WERI-Rb-1 (cell line): ENCODE results near the gene HOXC4.

Experiments
- DNase-seq: peaks from one replicate; pipeline ENCODE4 v3.0.0-alpha.2; 2020
- H3K27ac ChIP-seq: fragments of 250-450 bp; sonication (Bioruptor Pico); 2 replicates; pipeline ENCODE4 v1.5.1; 2020; ENCODE audit warnings: mild to moderate bottlenecking, moderate library complexity
- H3K27me3 ChIP-seq: fragments of 250-450 bp; sonication (Bioruptor Pico); 2 replicates; pipeline ENCODE4 v1.5.1; 2021; ENCODE audit warnings: mild to moderate bottlenecking, low read depth, moderate library complexity; ENCODE audit not compliant: insufficient read depth, severe bottlenecking
- H3K36me3 ChIP-seq: fragments of 250-450 bp; sonication (Bioruptor Pico); 2 replicates; pipeline ENCODE4 v1.5.1; 2020; ENCODE audit warnings: mild to moderate bottlenecking, moderate library complexity
- H3K4me3 ChIP-seq: 2 replicates; pipeline ENCODE4 v1.5.1; 2011; ENCODE audit warnings: low read depth, mild to moderate bottlenecking, control low read depth, low read length
- H3K9me3 ChIP-seq: fragments of 250-450 bp; sonication (Bioruptor Pico); 2 replicates; pipeline ENCODE4 v1.5.1; 2021; ENCODE audit warnings: mild to moderate bottlenecking, moderate library complexity; ENCODE audit not compliant: severe bottlenecking
- TF ChIP-seq, protein P1 (sequence below): IDR thresholded peaks from 2 replicates; pipeline ENCODE4 v1.5.1; 2011; ENCODE audit warnings: low read depth, mild to moderate bottlenecking, control low read depth, inconsistent platforms, low read length

The HOXC4 gene

DNA sequence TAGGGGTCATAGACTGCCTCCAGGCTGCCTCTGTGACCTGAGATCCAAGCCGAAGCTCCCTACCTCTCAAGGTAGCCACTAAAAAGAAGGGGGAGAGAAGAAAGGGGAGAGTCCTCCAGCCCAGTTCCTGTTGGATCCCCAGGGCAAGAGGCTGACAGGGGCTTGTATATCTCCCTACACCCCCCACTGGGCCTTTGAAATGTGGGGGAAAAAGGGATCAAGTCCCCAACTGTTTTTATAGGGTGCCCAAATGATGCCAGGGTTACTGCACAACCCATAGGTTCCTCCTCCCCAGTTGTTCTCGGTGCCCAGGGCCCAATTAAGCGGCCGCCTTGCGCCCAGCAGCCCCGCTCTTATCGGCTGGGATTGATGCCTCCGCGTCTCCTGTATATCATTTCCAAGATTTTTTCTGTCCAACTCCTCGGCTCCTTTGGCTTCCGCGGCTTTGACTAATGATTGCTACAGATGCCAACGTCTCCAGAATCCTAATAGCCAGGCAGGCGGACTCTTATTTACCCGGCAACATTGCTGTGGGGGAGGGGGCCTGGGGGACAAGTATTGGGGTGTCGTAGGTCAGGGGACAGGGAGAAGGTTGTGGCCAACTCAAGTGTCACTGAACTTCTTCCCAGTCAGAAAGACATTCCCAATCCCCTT lies 7.6 kb upstream of the HOXC4 start:
- no peak overlapping the region for H3K27ac ChIP-seq
- no peak overlapping the region for H3K4me3 ChIP-seq
- H3K36me3 ChIP-seq = peaks cover 9% of the 10 kb centered on the region
- no peaks in the 10 kb centered on the region for H3K27me3 ChIP-seq
- no peak for DNase-seq
- TF ChIP-seq, protein P1, sequence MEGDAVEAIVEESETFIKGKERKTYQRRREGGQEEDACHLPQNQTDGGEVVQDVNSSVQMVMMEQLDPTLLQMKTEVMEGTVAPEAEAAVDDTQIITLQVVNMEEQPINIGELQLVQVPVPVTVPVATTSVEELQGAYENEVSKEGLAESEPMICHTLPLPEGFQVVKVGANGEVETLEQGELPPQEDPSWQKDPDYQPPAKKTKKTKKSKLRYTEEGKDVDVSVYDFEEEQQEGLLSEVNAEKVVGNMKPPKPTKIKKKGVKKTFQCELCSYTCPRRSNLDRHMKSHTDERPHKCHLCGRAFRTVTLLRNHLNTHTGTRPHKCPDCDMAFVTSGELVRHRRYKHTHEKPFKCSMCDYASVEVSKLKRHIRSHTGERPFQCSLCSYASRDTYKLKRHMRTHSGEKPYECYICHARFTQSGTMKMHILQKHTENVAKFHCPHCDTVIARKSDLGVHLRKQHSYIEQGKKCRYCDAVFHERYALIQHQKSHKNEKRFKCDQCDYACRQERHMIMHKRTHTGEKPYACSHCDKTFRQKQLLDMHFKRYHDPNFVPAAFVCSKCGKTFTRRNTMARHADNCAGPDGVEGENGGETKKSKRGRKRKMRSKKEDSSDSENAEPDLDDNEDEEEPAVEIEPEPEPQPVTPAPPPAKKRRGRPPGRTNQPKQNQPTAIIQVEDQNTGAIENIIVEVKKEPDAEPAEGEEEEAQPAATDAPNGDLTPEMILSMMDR = no peak
- no peaks in the 10 kb centered on the region for H3K9me3 ChIP-seq

DNA sequence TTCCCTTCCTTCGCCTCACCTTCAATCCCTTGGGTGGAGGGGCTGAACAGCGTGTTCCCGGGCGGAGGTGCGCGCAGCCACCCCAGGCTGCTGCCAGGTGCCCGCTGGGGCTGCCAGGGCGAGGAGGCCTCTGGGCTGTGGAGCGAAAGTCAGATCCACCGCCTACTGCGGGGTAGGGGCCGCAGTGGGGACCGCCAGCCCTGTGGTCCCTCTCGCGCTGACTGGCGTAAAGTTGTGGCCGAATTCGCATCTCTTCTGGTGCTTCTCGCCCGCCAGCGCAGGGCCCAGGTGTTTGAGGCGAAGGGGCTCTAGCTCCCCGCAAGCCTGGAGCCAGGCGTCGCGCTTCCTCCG lies 6.9 kb upstream of the HOXC4 start:
- Histone ChIP-seq H3K27me3 (no peaks in the 10 kb centered on the region), H3K4me3 (no peak overlapping the region), H3K27ac (no peak overlapping the region), H3K9me3 (no peaks in the 10 kb centered on the region), H3K36me3 (peaks cover 9% of the 10 kb centered on the region)
- no peak for DNase-seq
- TF ChIP-seq, protein P1 = no peak

DNA sequence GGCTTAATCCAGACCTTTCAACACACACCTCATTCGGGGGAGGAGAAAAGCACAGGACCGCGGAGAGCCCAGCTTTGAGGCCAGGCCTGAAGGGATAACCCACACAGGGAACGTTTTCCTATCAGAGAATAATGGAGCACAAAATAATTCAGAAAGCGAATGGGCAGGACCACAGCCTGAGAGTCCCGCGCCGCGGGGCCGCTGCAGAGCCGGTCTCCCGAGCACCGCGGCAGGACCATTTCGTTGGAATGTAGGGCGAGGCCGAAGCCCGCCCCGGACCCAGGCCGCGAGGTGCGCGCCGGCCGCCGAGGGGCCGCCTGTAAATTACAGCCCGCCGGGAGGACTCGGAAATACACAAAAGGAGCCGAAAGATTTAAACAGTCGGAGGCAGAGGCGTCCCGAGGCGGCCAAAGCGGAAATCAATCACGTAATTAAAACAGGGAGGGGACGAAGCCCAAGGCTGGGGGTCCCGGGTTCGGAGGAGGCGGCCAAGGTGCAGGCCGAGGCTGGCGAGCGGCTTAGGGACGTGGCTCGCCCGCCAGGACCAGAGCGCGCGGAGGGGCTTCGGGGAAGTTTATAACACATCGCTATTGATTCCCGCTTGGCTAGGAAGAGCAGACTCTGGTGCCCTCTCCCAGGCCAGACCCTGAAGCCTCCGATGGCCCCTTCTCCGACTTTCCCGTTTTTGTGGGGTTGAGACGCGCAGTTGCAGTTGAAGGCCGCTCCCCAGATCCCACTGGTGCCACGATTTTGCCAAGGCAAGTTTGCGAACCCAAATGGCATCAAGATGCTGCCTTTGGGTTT lies 6.3 kb upstream of the HOXC4 start:
- TF ChIP-seq, protein P1 = no peak
- H3K27me3 ChIP-seq = no peaks in the 10 kb centered on the region
- DNase-seq = no peak
- H3K9me3 ChIP-seq = no peaks in the 10 kb centered on the region
- no peak overlapping the region; the same call in 1 of the 2 replicates for H3K27ac ChIP-seq
- H3K4me3 ChIP-seq = no peak overlapping the region
- peaks cover 9% of the 10 kb centered on the region for H3K36me3 ChIP-seq

DNA sequence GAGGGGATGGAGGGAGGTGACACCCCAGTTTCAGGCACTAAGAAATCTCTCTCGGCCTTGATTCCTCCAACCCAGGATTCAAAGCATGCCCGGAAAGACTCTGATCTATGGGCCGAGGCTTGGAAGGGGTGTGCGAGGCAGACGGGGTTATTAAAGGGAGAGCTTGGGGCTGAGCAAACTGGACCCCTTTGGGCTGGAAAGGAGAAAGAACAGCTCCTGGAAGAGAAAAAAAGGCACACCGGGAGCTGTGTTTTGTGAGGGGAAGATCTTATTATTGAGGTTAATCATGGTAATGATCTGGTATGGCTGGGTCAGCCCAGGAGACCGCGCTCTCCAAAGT lies 5.7 kb upstream of the HOXC4 start:
- no peak for DNase-seq
- Histone ChIP-seq H3K4me3 (no peak overlapping the region), H3K27me3 (no peaks in the 10 kb centered on the region), H3K9me3 (no peaks in the 10 kb centered on the region), H3K36me3 (peaks cover 9% of the 10 kb centered on the region), H3K27ac (no peak overlapping the region; the same call in 1 of the 2 replicates)
- TF ChIP-seq, protein P1 = no peak

DNA sequence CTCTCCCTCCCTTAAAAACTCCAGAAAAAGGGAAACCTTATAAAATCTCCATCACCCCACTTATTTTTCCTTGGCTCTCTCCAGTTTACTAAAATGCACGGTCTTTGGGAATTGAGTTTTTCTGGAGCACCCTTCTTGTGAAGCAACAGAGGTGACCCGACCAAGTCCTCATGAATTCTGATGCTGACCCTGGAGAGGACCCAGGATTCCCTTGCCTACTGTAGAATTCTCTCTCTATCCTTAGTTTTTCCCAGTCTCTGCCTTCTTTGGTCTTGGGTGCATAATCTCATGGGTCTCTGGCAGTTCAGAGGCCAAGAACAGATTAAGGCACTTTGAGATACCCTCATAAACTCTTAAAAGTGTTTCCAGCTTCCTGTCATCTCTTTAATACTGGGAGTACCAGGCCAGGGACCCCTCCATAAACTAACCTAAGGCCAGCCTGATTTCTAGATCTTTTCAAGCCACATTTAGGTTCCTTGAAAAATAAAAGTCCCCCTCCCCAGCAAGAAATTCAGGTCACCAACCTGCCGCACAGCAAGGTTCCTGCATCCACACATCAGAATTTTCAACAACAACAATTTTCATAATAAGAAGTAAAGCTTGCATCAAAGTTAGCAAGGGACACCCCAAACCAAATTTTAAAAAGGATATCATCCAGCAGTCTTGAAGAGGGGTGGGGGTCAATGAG lies 5.1 kb upstream of the HOXC4 start:
- Histone ChIP-seq H3K4me3 (no peak overlapping the region), H3K27me3 (no peaks in the 10 kb centered on the region), H3K9me3 (no peaks in the 10 kb centered on the region), H3K27ac (no peak overlapping the region; the same call in 1 of the 2 replicates), H3K36me3 (peaks cover 9% of the 10 kb centered on the region)
- no peak for DNase-seq
- TF ChIP-seq, protein P1 = no peak
